ENCODE results near the gene APOBEC4.
"Not testable (repeated sequence)": the region's sequence is repeated elsewhere in the genome, so short reads cannot be mapped to it uniquely, and the experiment has no call there.

The APOBEC4 gene, protein sequence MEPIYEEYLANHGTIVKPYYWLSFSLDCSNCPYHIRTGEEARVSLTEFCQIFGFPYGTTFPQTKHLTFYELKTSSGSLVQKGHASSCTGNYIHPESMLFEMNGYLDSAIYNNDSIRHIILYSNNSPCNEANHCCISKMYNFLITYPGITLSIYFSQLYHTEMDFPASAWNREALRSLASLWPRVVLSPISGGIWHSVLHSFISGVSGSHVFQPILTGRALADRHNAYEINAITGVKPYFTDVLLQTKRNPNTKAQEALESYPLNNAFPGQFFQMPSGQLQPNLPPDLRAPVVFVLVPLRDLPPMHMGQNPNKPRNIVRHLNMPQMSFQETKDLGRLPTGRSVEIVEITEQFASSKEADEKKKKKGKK

DNA sequence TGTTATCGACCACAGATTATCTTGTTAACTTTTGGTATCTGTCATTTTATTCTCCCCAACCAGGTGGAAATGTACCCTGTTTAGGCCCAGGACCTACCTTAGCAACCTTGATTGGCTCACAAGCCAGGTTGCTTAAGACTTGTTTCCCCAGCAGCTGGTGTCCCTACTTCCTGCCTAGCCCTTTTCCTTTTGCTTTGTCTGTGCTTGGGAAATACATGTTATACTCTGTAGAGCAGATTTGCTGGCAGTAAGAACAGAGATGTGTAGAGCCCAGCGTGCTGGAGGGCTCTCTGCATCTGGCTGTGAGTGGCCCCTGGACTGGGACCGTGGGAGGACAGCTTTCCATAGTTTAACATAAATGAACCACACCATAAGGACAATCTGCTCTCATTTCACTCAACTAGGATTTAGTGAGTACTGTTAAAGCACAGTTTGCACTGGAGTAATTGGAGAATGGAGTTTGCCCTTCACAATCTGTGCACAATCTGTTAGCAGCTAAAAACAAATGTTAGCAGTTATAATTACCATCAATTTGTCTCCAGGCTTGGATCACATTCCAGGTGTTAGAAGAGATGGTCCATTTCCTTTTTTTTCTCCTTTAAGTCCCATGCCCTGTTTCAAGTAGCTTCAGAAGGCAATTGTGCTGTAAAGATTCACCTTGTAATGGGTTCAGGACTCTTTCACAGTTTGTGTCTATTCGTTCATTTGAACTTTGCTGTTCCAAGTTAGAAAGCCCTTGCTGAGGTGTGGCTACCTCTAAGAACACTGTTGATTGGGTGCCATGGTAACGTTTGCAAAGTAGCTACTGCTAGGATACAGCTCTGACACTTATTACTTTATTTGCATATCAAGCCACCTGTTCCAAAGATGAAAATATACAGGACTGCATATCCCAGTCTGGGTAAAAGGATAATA is at the start of gene APOBEC4:
Gene APOBEC4 (minus strand): TSS at position 770 of the 915 bp plus-strand sequence. CDS start 4,535 bp downstream, outside the sequence.
- ATAC-seq, result no peak

DNA sequence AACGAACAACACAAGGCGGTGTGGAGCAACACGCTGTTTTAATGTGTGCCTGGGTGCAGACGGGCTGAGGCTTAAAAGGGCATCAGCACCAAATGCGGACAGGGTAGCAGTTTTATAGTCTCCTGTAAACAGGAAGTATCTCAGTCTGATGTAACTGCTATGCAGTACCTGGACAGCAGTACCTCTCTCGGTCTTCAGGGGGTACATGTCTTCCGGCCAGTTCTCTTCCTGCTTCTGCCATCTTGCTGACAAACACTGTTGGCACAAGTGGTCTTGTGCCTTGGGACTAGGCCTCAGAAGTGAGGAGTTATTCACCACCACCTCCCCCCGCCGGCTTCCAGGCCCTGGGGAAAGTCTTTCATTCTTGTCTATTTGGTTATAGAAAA is 49.7 kb upstream of the APOBEC4 start:
- ATAC-seq, result no peak

DNA sequence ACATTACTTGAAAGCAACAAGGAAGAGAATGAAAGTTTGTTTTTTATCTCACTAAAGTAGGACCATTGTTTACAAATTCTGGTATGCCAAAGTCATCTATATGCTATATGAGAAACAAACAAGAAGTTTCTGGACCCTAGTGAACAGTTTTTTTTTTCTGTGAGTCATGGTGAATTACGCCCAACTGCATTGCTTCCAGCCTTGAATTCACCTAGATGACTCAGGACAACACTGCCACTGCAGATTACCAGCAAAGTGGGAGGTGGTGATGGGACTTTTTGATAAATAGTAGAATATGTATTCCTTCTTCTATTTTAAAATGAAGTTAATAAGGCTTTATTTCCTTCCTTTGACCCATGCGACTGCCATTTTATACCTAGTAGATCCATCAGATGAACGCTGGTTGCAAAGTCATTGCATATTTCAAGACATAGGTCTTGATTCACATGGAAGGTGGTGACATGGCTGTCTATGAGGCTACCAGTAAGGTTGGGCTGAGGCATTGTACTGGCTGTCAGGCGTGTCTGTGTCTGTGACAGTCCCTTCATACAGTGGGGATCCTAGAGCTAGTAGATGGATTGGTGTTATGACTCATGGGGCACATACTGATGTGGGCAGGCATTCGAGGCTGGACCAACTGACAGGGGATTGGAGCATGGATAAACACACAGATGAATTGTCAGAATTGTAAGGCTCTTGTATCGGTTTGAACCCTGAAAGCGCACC is 49.1 kb upstream of the APOBEC4 start:
- ATAC-seq, result no peak

DNA sequence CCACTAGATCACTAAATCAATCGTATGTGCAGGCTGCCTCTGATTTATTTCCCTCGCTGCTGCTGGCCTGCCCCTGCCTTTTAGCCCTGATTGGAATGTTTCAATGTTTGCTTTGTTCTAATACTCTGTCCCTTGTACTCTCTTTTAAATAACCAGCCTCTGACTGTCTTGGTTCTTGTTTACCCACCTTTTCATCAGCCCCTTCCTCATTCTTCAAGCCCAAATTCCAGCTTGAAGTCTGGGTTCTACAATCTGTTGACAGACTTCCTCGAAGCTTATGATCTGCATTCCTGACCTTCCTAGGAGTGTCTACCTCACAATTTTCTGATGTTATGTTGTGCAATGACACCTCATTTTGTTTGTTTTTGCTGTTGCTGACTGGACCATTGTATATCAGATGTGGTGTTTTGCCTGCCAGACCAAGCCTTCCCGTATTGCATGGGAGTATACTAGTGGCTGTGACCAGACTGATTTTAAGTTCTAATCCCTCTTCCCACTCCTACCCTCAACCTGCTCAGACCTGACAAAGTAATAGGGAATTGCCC is 46.6 kb upstream of the APOBEC4 start:
- ATAC-seq, result no peak

DNA sequence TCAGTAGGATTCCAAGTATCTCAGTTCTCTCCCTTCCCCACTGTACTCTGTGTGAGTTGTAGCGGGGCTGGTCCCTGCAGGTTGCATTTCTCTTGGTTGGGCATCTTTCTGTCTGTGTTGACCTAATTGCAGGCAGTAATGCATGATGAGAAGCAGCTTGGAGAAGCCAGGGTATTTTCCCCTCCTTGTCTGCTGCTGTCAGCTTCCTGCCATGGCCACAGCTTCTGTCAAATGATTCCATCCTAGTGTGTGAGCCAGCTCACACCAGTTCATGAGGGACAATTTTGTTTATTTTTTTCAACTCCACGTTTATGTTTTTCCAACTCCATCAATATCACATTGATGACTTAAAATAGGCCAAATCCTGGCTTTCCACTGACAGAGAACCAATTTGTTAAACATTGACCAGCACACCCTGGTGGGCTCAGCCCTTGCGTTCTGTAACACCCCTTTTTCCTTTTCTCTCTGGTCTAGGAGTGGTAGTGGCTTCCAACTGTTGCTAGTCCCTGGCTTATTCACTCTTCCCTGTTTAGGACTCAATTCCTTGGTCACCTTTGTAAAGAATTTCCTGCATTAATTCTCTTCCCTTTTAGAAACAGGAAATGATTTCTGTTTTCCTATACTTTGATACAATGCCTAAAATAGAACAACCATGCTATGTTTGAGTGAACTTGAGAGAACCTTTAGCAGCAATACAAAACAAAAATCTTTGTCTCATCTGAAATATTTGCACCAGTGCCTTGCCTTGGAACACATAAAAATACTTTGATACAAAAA is 44.9 kb upstream of the APOBEC4 start:
- ATAC-seq, result no peak

DNA sequence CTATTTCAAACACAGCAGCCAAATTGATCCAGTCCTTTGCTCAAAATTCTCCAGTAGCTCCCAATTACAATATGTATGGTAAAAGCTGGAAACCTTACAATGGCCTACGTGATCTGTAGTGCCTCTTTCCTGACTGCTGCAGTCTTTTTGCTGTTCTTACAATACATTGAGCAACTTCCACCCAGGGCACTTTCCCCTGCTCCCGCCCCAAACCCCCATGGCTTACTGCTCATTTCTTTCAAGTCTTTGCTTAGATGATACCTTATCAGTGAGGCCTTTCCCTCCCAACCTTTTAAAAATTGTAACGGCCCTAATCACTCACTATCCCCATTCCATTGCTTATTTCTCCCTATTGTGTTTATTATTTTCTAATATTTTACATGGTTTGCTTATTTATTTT is 43.9 kb upstream of the APOBEC4 start:
- ATAC-seq, result no peak

DNA sequence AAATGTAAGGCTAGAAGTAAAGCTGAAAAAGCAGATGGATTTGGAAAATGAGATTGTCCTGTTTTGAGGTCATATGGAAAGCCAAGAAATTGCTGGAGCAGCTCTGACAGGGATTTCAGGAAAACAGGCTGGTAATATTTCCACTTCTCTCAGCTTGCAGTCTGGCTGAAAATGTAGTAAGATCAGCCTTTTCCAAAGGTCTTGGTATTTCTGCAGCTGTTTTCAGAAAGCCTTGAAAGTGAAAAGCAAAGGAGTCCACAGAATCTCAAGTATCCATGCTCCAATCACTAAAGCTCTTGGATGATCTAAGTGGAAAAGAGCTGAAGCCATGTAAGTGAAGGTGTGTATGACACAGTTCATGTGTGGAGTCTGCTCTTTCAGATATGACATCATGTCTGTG is 41.6 kb upstream of the APOBEC4 start:
- no peak for ATAC-seq

DNA sequence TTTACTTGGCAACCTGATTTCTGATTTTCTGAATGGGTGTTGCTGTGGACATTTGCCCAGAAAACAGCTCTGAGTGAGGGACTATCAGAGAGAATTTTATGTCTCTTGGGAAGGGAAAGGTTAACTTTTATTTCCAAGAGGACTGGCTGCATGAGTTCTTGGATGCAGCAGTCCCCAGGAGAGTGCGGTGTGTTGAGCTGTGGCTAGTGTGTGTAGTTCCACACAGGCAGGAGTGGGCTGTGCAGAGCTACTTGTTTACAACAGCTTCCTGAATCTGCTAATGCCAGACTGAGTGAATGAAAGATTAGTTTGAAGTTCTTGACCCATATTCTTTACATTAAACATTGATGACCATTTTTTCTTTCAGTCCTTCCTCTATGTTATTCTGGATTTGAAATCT is 41.0 kb upstream of the APOBEC4 start:
- ATAC-seq, result no peak

DNA sequence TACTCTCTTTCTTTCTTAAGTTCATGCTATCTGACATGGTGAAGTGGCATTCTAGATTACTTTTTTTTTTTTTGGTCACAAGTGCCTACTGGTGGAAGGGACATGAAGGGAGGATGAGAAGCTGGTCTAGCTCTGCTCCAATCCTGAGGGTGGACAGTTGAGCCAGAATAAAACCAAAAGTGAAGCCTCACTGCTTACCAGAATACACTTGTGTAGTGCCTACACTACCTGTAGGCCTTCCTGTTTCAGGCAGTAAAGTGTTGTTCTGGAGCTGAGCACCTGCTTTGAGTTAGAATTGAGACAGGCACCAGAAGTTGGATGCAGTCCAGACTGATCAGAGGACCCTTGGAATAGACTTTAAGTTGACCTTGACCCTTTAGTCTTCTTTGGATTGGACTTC is 40.4 kb upstream of the APOBEC4 start:
- ATAC-seq, result no peak

DNA sequence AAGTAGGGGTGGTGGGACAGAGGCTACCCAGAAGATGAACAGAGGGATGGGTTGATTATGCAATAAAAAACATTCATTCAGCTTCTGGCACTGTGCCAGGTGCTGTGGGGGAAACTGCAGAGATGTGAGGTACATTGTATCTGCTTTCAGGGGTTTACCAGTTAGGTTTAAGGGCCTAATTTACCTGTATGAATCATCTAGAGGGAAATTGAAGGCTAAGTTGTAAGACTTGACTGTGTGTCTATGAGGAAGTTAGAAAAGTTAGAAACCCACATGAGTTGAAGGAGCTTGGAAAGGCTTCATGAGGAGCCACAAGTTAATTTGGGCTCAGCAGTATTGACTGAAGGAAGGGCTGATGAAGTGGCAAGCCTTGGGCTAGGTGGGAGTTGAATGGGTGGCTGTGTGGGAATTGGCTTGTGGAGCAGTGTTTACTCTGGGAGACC is 36.7 kb upstream of the APOBEC4 start:
- ATAC-seq, result peak in 1 of 2 donors; percentile 33

DNA sequence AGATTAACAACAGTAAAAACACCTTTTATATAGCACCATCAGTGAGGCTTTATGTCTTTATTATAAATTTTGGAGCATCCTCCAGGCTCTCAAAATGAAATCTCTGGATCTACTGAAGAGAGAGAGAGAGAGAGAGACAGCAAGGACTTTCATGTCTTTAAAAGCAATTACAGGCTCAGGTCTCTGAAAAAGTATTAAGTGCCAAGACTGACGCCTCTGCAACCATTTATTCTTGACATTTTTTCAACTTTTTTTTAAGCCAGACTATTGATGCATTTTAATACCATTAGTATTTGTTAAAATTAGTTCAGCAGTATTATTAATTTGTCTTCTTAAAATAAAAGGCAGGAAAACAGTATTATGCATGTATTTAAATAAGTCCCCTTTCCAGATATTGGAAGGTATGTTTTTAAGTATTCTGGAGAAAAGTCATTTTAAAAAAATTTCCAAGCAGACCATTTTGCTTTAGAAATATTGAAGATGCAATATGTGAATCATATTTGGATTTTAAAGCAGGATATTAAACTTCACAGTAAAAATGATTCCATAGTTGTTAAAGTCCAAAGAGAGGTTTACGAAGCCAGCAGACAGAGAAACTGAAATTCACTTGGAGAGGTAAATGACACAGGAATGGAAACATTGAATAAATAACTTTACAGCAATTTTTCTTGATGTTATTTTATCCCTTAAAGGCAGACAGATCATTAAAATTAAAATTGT is 35.4 kb upstream of the APOBEC4 start:
- no peak for ATAC-seq

DNA sequence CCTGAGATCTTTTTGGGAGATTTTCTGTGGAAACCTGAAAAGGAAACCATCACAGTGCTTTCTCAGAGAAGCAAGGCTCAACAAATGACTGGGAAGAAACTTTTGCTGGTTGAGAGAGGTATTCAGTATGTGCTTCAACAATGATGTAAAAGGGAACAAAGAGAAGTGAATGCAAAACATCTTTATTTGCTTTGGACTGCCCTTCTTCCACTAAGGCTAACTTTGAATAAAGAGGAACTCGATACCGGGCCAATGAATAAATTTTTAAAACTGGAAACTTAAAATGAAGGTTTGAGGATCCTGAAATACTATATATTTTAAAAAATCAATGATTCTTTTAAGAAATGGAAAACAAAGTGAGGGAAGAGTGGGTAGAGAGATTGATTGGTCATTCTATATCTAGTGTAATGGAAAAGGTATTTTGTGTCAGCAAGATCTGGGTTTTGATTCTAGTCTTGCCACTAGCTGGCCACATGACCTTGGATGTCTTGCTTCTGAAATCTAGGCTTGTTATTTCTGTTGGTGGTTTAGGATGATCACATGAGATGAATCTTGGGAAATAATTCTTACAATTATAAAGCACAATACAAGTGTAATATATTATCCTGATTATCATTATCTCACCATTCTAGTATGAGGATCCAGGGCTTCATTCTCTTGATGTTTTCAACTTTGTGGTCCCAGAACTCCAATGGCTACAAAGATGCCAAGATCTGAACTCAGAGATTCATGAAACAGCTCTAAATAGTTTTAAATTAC is 34.6 kb upstream of the APOBEC4 start:
- ATAC-seq, result no peak

DNA sequence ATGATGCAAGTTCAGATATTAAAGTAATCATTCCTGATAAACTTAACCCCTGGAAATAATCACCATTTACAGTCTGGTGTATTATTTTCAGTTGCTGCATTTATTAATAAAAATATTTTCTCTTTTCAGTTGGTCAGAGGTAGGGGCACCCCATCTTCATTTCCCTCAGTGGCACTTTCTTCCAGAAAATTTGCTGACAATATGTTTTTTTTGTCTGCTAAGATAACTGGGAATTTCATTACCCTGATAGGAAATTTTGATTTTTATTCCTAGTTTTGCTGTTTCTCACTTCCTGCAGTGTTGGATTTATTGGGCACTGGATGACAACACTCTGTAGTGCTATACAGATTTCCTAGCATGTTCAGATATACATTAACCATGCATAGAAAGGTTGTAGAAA is 33.1 kb upstream of the APOBEC4 start:
- no peak for ATAC-seq

DNA sequence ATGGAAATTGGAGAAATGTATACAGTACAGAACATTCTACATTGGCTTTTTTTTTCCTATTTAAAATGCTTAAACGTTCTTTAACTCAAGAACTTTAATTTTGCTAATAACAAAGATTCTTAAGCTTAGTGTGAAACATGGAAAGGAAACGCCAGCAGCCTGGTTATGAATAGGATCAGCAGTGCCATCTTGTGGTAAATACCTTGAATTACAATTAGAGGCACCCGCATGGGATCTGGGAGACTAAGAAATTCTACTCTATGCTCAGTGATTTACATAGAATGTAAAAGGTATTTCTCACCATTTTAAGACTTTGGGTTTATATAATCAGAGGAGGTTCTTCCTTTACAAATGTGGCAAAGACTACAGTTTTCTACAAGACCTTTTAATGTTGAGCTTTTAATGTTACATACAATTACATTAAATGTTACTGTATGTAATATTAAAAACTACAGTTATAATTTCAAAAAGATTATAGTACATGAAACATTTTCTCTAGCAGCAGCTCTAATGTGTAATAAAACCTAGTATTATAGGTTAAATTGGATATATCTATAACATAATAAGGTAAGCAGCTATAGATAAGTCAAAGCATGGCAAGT is 32.1 kb upstream of the APOBEC4 start:
- ATAC-seq, result peak; percentile 41 to 43

DNA sequence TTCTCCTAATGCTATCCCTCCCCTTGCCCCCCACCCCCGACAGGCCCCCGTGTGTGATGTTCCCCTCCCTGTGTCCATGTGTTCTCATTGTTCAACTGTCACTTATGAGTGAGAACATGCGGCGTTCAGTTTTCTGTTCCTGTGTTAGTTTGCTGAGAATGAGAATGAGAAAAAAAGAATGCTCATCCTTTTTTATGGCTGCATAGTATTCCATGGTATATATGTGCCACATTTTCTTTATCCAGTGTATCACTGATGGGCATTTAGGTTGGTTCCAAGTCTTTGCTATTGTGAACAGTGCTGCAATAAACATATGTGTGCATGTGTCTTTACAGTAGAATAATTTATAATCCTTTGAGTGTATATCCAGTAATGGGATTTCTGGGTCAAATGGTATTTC is 26.2 kb upstream of the APOBEC4 start:
- ATAC-seq, result not testable (repeated sequence)

DNA sequence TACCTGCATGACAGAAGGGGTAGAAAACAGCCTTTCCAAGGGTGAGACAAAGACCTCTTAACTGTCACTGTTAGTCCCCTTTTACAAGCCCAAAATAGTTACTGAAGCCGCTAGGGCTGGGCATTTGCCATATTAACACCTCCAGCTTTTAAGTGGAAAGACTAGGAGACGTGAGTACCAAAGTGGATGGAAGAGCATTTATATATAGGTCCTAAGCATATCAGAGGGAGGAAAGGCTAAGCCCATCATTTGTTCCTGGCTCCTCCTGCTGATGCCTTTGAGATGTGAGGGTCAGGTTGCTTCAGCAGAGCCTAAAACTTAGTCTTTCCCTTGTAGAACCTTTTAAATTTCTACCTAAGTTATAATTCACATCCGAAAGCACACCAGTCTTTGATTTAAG is 25.7 kb upstream of the APOBEC4 start:
- ATAC-seq, result no peak

DNA sequence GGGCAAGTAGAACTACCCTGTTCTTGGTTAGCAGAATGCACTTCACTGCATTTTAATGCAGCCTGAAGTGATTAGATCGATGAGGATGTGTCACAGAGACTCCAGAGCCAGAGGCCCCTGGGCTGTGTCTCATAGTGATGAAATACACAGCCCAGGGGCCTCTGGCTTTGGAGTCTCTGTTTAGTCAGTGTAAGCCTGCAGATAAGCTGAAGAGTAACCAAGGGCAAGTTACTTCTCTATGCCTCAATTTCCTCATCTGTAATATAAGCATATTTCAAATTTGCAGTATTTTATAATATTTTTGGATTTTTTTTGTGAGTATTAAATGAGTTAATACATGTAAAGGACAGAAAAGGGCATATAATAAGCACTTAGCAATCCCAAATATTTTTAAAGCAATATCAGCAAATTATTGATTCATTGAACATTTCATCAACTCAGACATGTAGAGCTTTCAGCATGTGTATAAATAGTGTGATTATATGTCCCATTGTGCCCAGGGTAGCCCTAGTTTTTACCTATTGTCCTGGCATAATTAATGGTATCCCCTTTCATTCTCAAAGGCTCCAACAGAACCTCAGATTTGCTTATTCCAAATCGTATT is 23.6 kb upstream of the APOBEC4 start:
- ATAC-seq, result no peak

DNA sequence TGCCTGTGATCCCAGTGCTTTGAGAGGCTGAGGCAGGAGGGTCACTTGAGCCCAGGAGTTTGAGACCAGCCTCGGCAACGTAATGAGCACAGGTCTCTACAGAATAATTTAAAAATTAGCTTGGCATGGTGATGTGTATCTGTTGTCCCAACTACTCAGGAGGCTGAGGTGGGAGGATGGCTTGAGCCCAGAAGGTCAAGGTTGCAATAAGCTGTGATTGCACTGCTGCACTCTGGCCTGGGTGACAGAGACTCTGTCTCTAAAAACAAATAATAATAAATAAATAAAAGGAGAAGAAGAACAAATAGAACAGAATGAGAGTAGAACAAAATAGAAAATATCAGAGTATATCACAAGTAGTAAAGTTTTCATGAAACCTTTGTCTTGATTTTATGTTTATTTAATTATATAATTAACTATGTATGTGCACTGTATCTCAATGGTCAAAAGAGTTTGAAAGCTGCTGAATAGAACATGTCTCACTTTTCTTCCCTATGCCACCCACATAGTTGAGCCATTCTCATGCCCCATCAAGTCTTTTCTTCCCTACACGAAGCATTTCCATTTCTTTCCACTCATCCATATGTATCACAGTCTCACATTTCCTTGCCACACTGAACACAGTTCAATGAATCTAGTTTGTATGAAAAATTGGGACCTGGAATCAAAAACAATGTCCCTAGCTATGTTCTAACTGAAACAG is 22.9 kb upstream of the APOBEC4 start:
- no peak for ATAC-seq

DNA sequence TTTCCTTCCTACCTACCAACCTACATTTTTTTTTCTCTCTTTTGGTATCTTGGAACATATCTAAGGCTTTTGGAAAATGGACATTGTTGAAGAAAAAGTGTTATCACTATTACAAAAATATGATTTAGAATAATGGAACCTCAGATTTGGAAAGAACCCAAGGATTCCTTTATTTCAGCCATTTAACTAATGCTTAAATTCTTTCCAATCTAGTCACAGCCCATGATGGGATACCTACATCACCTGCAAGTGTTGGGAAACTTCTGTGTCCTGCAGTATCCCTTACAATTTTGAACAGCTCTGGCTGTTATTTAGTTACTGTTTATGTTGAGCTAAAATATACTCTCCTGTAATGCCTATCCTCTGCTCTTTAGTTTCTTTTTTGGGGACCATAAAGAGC is 22.3 kb upstream of the APOBEC4 start:
- no peak for ATAC-seq

Data from activated CD4-positive, CD25-positive, alpha-beta regulatory T cell treated with anti-CD3 and anti-CD28 coated beads, Interleukin-2, amount 50 U/mL, for 24 hours (primary cell).